Urothelium cell line (cell line): ENCODE data around the gene SCLT1.
"Not testable (repeated sequence)": the region's sequence is repeated elsewhere in the genome, so short reads cannot be mapped to it uniquely, and the experiment has no call there.

Experiments used
- DNase-seq: peaks from one replicate; pipeline ENCODE4 v3.0.0; 2011; ENCODE audit warnings: low spot score, mixed read lengths
- FAIRE-seq: peaks from 2 replicates; lab custom pipeline; 2011; peaks lifted over from hg19 to GRCh38; lab: Jason Lieb, UNC

Gene SCLT1

DNA sequence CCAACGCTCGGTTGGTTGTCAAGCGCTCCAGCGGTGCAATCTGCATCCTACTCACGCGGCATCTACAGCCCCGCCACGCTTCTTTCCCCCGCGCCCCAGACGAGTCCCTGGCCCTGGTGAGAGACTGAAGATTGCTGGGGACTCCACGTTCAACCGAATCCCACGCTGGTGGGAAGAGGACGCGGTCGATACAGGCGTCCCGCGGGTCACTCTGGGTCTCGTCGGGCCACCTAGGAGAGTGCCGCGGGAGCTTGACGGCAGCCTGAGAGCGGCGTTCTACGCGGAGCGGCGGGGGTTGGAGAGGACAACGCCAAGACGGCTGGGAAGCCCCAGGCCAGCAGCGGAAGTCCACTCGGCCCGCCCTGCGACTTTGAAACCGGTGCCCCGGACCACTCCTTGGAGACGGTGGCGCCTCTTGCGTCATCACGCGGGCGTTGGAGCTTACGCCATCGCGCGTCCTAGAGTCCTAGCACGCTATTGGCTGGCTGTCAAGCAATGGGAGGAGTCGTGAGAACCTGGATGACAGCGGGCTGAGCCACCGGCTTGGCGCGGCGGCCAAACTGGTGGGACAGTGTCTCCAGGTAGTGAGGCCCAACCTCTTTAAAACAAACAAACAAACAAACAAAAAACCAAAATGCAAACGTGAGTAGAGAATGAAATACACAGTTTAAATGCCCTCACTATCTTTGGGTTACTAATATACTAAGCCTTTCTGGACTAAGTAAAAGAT is at the start of gene SCLT1:
SCLT1 (minus strand) TSS at position 349 of the 730 bp plus-strand sequence. CDS start 436 bp downstream, outside the sequence.
- FAIRE-seq: no peak
- DNase-seq: peak; percentile 95

GRCh38 chr4:129140521-129140920 is 47.2 kb upstream of the SCLT1 start:
- FAIRE-seq (no peak), DNase-seq (no peak)

- FAIRE-seq: no peak
Observed at GRCh38 chr4:129138810-129139496, 45.6 kb upstream of the SCLT1 start.

GRCh38 chr4:129136433-129136832 is 43.1 kb upstream of the SCLT1 start:
- DNase-seq (no peak), FAIRE-seq (no peak)

More at GRCh38 chr4:129138810-129139496, 45.6 kb upstream of the SCLT1 start:
- no peak for DNase-seq

DNA sequence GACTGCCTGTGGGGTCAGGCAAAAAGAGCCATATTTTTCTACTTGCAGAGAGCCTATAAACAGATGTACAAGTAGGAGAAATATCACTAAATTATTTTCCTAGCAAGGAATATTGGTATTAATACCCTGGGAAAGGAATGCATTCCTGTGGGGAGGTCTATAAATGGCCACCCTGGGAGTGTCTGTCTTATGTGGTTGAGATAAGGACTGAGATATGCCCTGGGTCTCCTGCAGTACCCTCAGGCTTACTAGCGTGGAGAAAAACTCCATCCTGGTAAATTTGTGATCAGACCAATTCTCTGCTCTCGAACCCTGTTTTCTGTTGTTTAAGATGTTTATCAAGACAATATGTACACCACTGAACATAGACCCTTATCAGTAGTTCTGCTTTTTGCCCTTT is 38.0 kb upstream of the SCLT1 start:
- FAIRE-seq: no peak

DNA sequence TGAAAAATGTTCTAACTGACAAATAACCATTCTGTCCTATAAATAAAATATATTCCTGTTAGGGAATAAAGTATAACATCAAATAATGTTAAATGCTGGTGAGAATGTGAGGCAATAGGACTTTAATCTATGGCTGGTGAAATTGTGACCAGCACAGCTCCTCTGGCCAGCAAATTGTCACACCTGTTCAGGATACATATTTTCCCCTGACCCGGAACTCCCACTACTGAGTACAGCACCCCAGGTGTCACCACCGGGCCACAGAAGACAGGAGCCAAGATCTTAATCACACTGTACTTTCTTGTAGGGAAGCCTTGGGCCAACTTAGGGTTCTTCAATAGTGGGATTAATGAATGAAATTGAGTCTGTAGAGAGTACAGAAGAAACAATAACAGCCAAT is 35.8 kb upstream of the SCLT1 start:
- DNase-seq (no peak), FAIRE-seq (no peak)

More for the DNA sequence above, 38.0 kb upstream of the SCLT1 start:
- DNase-seq: no peak

GRCh38 chr4:129126614-129127013 is 33.3 kb upstream of the SCLT1 start:
- FAIRE-seq: not testable (repeated sequence)

GRCh38 chr4:129117705-129118104 is 24.4 kb upstream of the SCLT1 start:
- FAIRE-seq: no peak
- no peak for DNase-seq

More at GRCh38 chr4:129126614-129127013, 33.3 kb upstream of the SCLT1 start:
- DNase-seq: not testable (repeated sequence)

DNA sequence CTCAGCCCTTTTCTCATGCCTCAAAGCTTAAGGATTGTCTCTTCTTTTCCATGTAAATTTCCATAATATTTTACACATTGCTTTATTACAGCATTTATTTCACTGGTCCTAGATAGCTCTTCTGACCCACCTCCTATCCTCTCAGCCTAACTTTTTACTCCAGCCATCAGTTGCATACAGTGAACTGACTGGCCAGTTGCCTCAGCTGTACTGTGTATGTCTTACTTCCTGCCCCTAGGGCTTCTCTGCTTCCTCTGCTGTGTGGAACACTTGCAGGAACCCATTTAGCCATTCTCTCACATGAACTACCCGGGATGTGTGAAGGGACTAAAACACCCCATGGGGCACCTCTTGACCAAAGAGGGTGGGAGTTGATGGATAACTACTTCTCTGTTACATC is 20.6 kb upstream of the SCLT1 start:
- FAIRE-seq: no peak
- no peak for DNase-seq

- FAIRE-seq (no peak), DNase-seq (no peak)
Observed at GRCh38 chr4:129113434-129113833, 20.1 kb upstream of the SCLT1 start.

- no peak for DNase-seq
- FAIRE-seq: no peak
Observed at GRCh38 chr4:129111919-129112318, 18.6 kb upstream of the SCLT1 start.

DNA sequence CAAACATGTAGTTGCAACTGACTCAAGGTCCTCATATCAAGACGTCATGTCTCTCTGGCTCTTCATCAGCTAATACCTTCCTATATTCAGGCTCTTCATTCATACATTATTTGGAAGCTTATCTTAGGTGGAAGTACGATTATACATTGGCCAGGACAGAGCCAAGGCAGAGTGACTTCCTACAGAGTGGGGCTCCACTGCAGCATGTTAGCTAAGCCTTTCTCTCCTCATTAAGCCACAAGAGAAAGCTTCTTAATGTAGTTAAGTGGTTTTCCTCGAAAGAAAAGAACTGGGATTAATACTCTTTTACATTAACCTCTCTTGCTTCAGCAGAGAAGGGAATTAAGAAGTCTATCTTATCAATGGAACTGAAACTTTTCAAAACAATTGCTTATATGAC is 17.6 kb upstream of the SCLT1 start:
- no peak for DNase-seq
- FAIRE-seq: no peak

- FAIRE-seq (no peak), DNase-seq (no peak)
Observed at GRCh38 chr4:129109965-129110824, 16.9 kb upstream of the SCLT1 start.

DNA sequence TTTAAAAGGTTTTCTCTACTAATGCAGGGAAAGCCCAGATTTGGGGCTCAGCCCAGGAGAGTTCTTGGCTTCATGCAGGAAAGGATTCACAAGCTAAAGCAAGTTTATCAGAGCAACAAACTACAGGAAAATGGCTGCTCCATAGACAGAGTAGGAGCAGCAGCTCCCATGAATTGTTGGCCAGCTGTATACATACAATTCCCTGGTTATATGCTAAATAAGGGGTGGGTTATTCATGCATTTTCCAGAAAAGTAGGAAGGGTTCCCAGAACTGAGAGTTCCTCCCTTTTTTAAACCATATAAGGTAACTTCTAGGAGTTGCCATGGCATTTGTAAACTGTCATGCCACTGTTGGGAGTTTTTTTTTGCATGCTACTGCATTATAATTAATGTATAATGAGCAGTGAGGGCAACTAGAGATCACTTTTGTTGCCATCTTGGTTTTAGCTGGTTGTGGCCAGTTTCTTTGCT is 5.2 kb upstream of the SCLT1 start:
- FAIRE-seq: no peak
- no peak for DNase-seq

GRCh38 chr4:129095811-129096454 is 2.6 kb upstream of the SCLT1 start, which contains the start of gene C4orf33:
TSS of gene C4orf33 (plus strand) at chr4:129096152. CDS start at chr4:129102611, 6,459 bp downstream.
- no peak for FAIRE-seq

GRCh38 chr4:129094347-129094746 is 1.0 kb upstream of the SCLT1 start:
- no peak for FAIRE-seq
- no peak for DNase-seq

More at GRCh38 chr4:129095811-129096454, 2.6 kb upstream of the SCLT1 start, which contains the start of gene C4orf33:
- peak; percentile 72 for DNase-seq

DNA sequence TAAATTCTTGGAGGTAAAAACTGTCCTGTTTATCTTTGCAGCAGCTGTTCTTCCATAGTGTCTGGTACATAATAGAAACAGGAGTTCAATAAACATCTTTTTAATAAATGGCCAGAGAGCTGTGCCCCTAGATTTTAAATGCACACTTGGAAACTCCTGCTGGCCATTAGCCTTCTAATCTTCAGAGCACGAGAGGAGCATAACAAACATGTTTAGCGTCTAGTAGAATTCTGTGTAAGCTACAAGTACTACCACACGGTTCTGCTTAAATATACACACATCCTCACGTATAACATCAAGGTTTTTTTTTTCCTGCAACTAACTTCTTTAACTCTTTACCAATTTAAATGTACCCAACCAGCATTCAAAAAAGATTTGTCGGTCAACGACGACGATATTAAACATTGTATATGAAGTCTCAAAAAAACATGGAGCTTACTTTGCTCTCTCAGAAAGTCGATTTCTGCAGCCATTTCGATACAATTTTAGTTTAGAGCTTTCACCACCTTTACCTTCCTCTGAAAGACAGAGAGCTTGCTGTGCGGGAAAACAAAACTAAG is 628 bp downstream of the SCLT1 start:
- no peak for FAIRE-seq
- DNase-seq: no peak

DNA sequence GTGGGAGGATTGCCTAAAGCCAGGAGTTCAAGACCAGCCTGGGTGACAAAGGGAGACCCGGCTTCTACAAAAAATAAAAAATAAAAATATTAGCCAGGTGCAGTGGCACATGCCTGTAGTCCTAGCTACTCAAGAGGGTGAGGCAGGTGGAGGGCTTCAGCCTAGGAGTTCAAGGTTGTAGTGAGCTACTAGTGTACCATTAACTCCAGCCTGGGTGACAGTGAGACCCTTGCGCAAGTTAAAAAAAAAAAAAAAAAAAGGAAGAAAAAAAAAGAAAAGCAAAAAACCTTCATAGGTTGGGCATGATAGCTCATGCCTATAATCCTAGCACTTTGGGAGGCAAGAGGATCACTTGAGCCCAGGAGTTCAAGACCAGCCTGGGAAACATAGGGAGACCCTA is 5.8 kb downstream of the SCLT1 start:
- no peak for DNase-seq
- FAIRE-seq: no peak

DNA sequence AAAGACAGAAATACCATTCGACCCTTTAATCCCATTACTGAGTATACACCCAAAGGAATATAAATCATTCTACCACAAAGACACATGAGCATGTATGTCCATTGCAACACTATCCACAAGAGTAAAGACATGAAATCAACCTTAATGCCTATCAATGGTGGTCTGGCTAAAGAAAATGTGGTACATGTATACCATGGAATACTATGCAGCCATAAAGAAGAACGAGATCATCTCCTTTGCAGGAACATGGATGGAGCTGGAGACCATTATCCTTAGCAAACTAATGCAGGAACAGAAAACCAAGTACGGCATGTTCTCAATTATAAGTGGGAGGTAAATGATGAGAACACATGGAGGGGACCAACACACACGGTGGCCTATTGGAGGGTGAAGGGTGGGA is 7.9 kb downstream of the SCLT1 start:
- FAIRE-seq: no peak

DNA sequence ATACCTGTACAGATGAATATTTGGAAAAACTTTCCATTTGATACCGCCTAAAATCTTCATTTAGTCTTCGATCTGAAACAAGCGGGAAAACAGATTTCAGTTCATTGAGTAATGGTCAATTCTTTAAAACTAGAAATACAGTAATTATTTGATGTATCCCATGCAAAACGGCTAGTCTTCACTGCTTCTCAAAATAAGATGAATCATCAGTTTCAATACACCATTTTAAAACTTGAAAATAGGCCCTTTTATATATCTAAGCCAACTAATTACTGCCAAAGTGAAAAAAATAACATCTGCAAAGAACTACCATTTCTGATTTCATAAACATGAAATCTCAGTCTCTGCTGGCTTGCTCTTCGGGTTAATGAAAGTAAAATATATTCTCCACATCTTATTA is 11.0 kb downstream of the SCLT1 start:
- DNase-seq: no peak
- no peak for FAIRE-seq

More for the DNA sequence above, 7.9 kb downstream of the SCLT1 start:
- DNase-seq: no peak
